ENCODE results near the gene FRMD4A. TPM values are rescaled to one million over a fixed set of nuclear protein-coding genes. Genes with fewer than 3 reads are reported as not detected.

The FRMD4A gene
- total and polyA plus RNA-seq, 11 donors = 12.2 to 58.1 (median 28.1) TPM

GRCh38 chr10:14191871-14192270 is 138.9 kb downstream of the FRMD4A start:
- 66 to 83% (median 71%) methylated on average over 1 of the region's 1 CpG for WGBS, 4 donors
- no peaks in the 10 kb centered on the region for H3K9me3 ChIP-seq
- intact Hi-C loops (cut with DNase I) = loop anchor here in 2 of 10 donors (5.0 to 10.0 kb wide), 2 partner anchors 133 to 405 kb away; no protein-coding TSS in a partner anchor
- H3K27me3 ChIP-seq = peaks cover 0 to 23% (median 3%) of the 10 kb centered on the region in 9 donors
- DNase-seq = no peak
- H3K4me3 ChIP-seq = no peak overlapping the region
- H3K4me1 ChIP-seq = no peaks in the 10 kb centered on the region
- H3K27ac ChIP-seq = no peak overlapping the region
- ATAC-seq = no peak
- TF ChIP-seq, protein P1, sequence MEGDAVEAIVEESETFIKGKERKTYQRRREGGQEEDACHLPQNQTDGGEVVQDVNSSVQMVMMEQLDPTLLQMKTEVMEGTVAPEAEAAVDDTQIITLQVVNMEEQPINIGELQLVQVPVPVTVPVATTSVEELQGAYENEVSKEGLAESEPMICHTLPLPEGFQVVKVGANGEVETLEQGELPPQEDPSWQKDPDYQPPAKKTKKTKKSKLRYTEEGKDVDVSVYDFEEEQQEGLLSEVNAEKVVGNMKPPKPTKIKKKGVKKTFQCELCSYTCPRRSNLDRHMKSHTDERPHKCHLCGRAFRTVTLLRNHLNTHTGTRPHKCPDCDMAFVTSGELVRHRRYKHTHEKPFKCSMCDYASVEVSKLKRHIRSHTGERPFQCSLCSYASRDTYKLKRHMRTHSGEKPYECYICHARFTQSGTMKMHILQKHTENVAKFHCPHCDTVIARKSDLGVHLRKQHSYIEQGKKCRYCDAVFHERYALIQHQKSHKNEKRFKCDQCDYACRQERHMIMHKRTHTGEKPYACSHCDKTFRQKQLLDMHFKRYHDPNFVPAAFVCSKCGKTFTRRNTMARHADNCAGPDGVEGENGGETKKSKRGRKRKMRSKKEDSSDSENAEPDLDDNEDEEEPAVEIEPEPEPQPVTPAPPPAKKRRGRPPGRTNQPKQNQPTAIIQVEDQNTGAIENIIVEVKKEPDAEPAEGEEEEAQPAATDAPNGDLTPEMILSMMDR (IDR thresholded peaks at IDR 0.05) = no peak
- TF ChIP-seq POLR2A (IDR thresholded peaks at IDR 0.05) = no peak
- H3K36me3 ChIP-seq = no peaks in the 10 kb centered on the region

GRCh38 chr10:14191407-14191806 is 139.3 kb downstream of the FRMD4A start:
- H3K4me3 ChIP-seq = no peak overlapping the region
- intact Hi-C loops (cut with DNase I) = loop anchor here in 2 of 10 donors (5.0 to 10.0 kb wide), 2 partner anchors 133 to 404 kb away; no protein-coding TSS in a partner anchor
- no peak overlapping the region for H3K27ac ChIP-seq
- ATAC-seq (no peak), DNase-seq (no peak)
- H3K4me1 ChIP-seq = no peaks in the 10 kb centered on the region
- no peak for TF ChIP-seq POLR2A (IDR thresholded peaks at IDR 0.05)
- TF ChIP-seq, protein P1 (IDR thresholded peaks at IDR 0.05) = no peak
- H3K27me3 ChIP-seq = peaks cover 0 to 23% (median 3%) of the 10 kb centered on the region in 9 donors
- whole genome bisulfite sequencing, 4 donors = 78 to 85% (median 82%) methylated on average over 5 of the region's 5 CpGs
- H3K9me3 ChIP-seq = no peaks in the 10 kb centered on the region
- H3K36me3 ChIP-seq = no peaks in the 10 kb centered on the region

DNA sequence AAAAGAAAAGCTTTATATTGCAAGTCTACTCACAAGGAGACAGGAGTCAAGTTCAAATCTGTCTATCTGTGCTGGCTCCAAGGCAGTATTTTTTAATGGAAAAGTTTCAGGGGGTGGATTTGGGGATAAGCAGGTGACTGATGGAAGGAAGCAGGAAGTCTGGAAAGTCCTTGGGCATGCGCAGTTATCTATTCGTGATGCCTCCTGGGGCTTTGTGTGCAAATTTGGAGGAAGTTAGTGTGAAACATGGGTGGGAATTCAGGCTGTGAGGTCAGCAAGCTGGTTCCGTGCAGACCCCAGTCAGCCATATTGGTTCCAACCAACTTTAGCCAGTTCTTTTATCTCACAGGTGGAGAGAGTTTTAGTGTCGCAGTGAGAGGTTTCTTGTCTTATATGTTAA is 140.0 kb downstream of the FRMD4A start:
- peaks cover 0 to 25% (median 3%) of the 10 kb centered on the region in 9 donors for H3K27me3 ChIP-seq
- intact Hi-C loops (cut with DNase I) = loop anchor here in 2 of 10 donors (5.0 to 10.0 kb wide), 2 partner anchors 134 to 403 kb away; no protein-coding TSS in a partner anchor

GRCh38 chr10:14186245-14186644 is 144.5 kb downstream of the FRMD4A start:
- Histone ChIP-seq H3K27me3 (peaks cover 0 to 21% (median 3%) of the 10 kb centered on the region in 9 donors), H3K9me3 (no peaks in the 10 kb centered on the region), H3K27ac (no peak overlapping the region), H3K36me3 (no peaks in the 10 kb centered on the region), H3K4me1 (no peaks in the 10 kb centered on the region), H3K4me3 (no peak overlapping the region)
- intact Hi-C loops (cut with DNase I) = no loop called here
- WGBS, 4 donors = 80 to 93% (median 84%) methylated on average over 6 of the region's 6 CpGs
- DNase-seq (no peak), ATAC-seq (no peak)
- TF ChIP-seq POLR2A (IDR thresholded peaks at IDR 0.05) = no peak
- TF ChIP-seq, protein P1 (IDR thresholded peaks at IDR 0.05) = no peak

More for the DNA sequence above, 140.0 kb downstream of the FRMD4A start:
- no peak overlapping the region for H3K27ac ChIP-seq
- no peak overlapping the region for H3K4me3 ChIP-seq
- TF ChIP-seq, protein P1 (IDR thresholded peaks at IDR 0.05) = no peak
- TF ChIP-seq POLR2A (IDR thresholded peaks at IDR 0.05) = no peak
- H3K4me1 ChIP-seq = no peaks in the 10 kb centered on the region
- no peaks in the 10 kb centered on the region for H3K9me3 ChIP-seq
- WGBS, 4 donors = 58 to 79% (median 63%) methylated on average over 4 of the region's 4 CpGs
- ATAC-seq (no peak), DNase-seq (no peak)
- H3K36me3 ChIP-seq = no peaks in the 10 kb centered on the region

All from heart left ventricle (tissue), 16 donors.